Esophagus muscularis mucosa (tissue), 4 donors: ENCODE measurements around the gene ZNF385D. TPM values are rescaled to one million over a fixed set of nuclear protein-coding genes. Genes with fewer than 3 reads are reported as not detected.

Experiments used
- DNase-seq: peaks from one replicate; pipeline ENCODE4 v3.0.0-alpha.2; 2017; ENCODE audit errors: extremely low spot score
- H3K27ac ChIP-seq, 4 donors: fragments of 200-600 bp; sonication (generic); replicated peaks in 1 of 4; 1 replicate in 3 of 4; 2 replicates in 1 of 4; pipeline ENCODE4 v1.5.1; 2016 to 2019; ENCODE audit warnings: mild to moderate bottlenecking in 1 of 4
- H3K27me3 ChIP-seq, 4 donors: fragments of 200-600 bp; sonication (generic); one replicate each; pipeline versions ENCODE4 v1.5.1 to v1.6.0; 2016 to 2019
- H3K36me3 ChIP-seq, 4 donors: fragments of 200-600 bp; sonication (generic); one replicate each; pipeline ENCODE4 v1.5.1; 2016 to 2019
- H3K4me1 ChIP-seq, 4 donors: fragments of 200-600 bp; sonication (generic); one replicate each; pipeline ENCODE4 v1.5.1; 2016 to 2019
- H3K4me3 ChIP-seq, 4 donors: fragments of 200-600 bp; sonication (generic); 1 replicate in 2 of 4; 2 replicates in 2 of 4; pipeline ENCODE4 v1.5.1; 2016 to 2019; ENCODE audit warnings: mild to moderate bottlenecking in 4 of 4, moderate library complexity in 1 of 4
- H3K9me3 ChIP-seq, 4 donors: fragments of 200-600 bp; sonication (generic); 1 replicate in 3 of 4; 2 replicates in 1 of 4; pipeline ENCODE4 v1.5.1; 2016 to 2019
- EP300 ChIP-seq: sonication (generic); formaldehyde crosslinking; IDR thresholded peaks from one replicate; pipeline ENCODE4 v1.6.1; 2017; ENCODE audit warnings: antibody characterized with exemption
- POLR2A ChIP-seq: fragments of 450-650 bp; IDR thresholded peaks from one replicate; pipeline ENCODE4 v1.6.1; 2017; ENCODE audit warnings: antibody characterized with exemption, moderate library complexity, mild to moderate bottlenecking, low read depth
- POLR2AphosphoS5 ChIP-seq, 2 donors: sonication (generic); formaldehyde crosslinking; IDR thresholded peaks; one replicate each; pipeline ENCODE4 v1.6.1; 2017; ENCODE audit warnings: antibody characterized with exemption in 2 of 2
- WGBS: methylation state at CpG from one replicate; pipeline ENCODE4 v1.1.5; 2018; 5-methylcytosine and 5-hydroxymethylcytosine counted together
- intact Hi-C: fragments of 100-400 bp; cut with DNase I; formaldehyde crosslinking; loops from one replicate; pipeline ENCODE4 v1.15.1; 2023
- total RNA-seq, 4 donors: library from RNA; depleted of rRNA; stranded (reverse); fragments of >200 nt; gene quantifications; one replicate each; pipeline versions ENCODE4 v1.1.0 to v1.2.1, GENCODE V29; 2016
- TF ChIP-seq, protein P1 (sequence below), 3 experiments: fragments of 200-600 bp in 2 of 3; fragments of 450-650 bp in 1 of 3; sonication (generic) in 2 of 3; IDR thresholded peaks; one replicate each; pipeline ENCODE4 v1.5.1; 2017 to 2019; ENCODE audit warnings: antibody characterized with exemption in 3 of 3, mild to moderate bottlenecking in 2 of 3, moderate library complexity in 1 of 3

ZNF385D gene
- total RNA-seq, 4 donors from 2014 or later = 7.7 to 11.2 (median 8.2) TPM

DNA sequence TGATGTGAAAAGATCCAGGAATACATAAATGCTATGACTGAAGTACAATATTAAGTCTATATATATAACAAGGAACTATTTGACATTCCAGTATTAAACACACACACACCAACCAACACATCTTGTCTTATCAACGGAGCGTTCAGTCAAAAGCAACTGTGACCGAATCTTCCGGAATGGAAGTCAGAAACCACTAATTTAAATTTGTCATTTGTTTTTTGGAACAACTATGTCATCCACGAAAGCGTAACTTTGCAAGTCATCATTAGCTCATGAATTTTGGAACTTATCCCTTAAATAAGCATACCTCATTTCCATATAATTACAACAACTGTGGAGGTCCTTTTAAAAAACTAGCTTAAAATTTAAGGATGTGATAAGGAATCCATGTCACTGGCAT is 5.0 kb downstream of the ZNF385D start:
- Histone ChIP-seq H3K36me3 (no peaks in the 10 kb centered on the region), H3K4me1 (peaks cover 19 to 68% (median 56%) of the 10 kb centered on the region in 4 donors), H3K4me3 (peak overlapping the region in 3 of 4 donors; percentile 65 to 73 (median 66)), H3K27ac (peak overlapping the region; percentile 47 to 85 (median 64)), H3K9me3 (no peaks in the 10 kb centered on the region), H3K27me3 (no peaks in the 10 kb centered on the region)
- intact Hi-C loops = loop anchor here (10.0 kb wide), 1 partner anchor 1411 kb away; no protein-coding TSS in a partner anchor
- 51% methylated on average over 6 of the region's 6 CpGs for WGBS
- DNase-seq = no peak
- TF ChIP-seq POLR2A = no peak
- no peak for TF ChIP-seq EP300
- TF ChIP-seq POLR2AphosphoS5 (IDR thresholded peaks at IDR 0.05) = no peak
- TF ChIP-seq, protein P1, sequence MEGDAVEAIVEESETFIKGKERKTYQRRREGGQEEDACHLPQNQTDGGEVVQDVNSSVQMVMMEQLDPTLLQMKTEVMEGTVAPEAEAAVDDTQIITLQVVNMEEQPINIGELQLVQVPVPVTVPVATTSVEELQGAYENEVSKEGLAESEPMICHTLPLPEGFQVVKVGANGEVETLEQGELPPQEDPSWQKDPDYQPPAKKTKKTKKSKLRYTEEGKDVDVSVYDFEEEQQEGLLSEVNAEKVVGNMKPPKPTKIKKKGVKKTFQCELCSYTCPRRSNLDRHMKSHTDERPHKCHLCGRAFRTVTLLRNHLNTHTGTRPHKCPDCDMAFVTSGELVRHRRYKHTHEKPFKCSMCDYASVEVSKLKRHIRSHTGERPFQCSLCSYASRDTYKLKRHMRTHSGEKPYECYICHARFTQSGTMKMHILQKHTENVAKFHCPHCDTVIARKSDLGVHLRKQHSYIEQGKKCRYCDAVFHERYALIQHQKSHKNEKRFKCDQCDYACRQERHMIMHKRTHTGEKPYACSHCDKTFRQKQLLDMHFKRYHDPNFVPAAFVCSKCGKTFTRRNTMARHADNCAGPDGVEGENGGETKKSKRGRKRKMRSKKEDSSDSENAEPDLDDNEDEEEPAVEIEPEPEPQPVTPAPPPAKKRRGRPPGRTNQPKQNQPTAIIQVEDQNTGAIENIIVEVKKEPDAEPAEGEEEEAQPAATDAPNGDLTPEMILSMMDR (IDR thresholded peaks at IDR 0.05) = no peak

GRCh38 chr3:21744793-21745192 is 6.2 kb downstream of the ZNF385D start:
- intact Hi-C loops = loop anchor here (10.0 kb wide), 1 partner anchor 1410 kb away; no protein-coding TSS in a partner anchor
- no peaks in the 10 kb centered on the region for H3K36me3 ChIP-seq

GRCh38 chr3:21738935-21739702 is 11.9 kb downstream of the ZNF385D start:
- Histone ChIP-seq H3K36me3 (no peaks in the 10 kb centered on the region), H3K4me3 (no peak overlapping the region), H3K9me3 (no peaks in the 10 kb centered on the region), H3K27ac (no peak overlapping the region), H3K27me3 (no peaks in the 10 kb centered on the region), H3K4me1 (peaks cover 1 to 9% (median 9%) of the 10 kb centered on the region in 4 donors)
- 76% methylated on average over 14 of the region's 15 CpGs for WGBS
- intact Hi-C loops = no loop called here
- no peak for DNase-seq
- TF ChIP-seq POLR2A = no peak

More at GRCh38 chr3:21744793-21745192, 6.2 kb downstream of the ZNF385D start:
- WGBS = 57% methylated on average over 2 of the region's 2 CpGs
- H3K27me3 ChIP-seq = no peaks in the 10 kb centered on the region
- H3K27ac ChIP-seq = peak overlapping the region in 1 of 4 donors; percentile 62
- peaks cover 16 to 64% (median 50%) of the 10 kb centered on the region in 4 donors for H3K4me1 ChIP-seq
- H3K4me3 ChIP-seq = no peak overlapping the region
- TF ChIP-seq EP300 (no peak), POLR2AphosphoS5 (IDR thresholded peaks at IDR 0.05) (no peak), POLR2A (no peak)
- TF ChIP-seq, protein P1 (IDR thresholded peaks at IDR 0.05) = no peak
- no peaks in the 10 kb centered on the region for H3K9me3 ChIP-seq
- no peak for DNase-seq

GRCh38 chr3:21738283-21738682 is 12.7 kb downstream of the ZNF385D start:
- Histone ChIP-seq H3K36me3 (no peaks in the 10 kb centered on the region), H3K4me1 (peaks cover 0 to 9% (median 8%) of the 10 kb centered on the region in 4 donors), H3K27me3 (no peaks in the 10 kb centered on the region), H3K4me3 (no peak overlapping the region), H3K27ac (no peak overlapping the region), H3K9me3 (no peaks in the 10 kb centered on the region)
- no peak for TF ChIP-seq EP300
- no peak for TF ChIP-seq POLR2AphosphoS5 (IDR thresholded peaks at IDR 0.05)
- no peak for TF ChIP-seq POLR2A
- TF ChIP-seq, protein P1 (IDR thresholded peaks at IDR 0.05) = no peak
- DNase-seq = no peak
- 86% methylated on average over 1 of the region's 1 CpG for WGBS
- intact Hi-C loops = no loop called here

GRCh38 chr3:21734746-21735145 is 16.3 kb downstream of the ZNF385D start:
- H3K4me3 ChIP-seq = no peak overlapping the region
- no peak overlapping the region for H3K27ac ChIP-seq
- DNase-seq = no peak
- 83% methylated on average over 3 of the region's 3 CpGs for WGBS
- H3K36me3 ChIP-seq = no peaks in the 10 kb centered on the region
- intact Hi-C loops = no loop called here
- H3K4me1 ChIP-seq = peaks cover 0 to 16% (median 6%) of the 10 kb centered on the region in 4 donors
- no peaks in the 10 kb centered on the region for H3K27me3 ChIP-seq
- H3K9me3 ChIP-seq = no peaks in the 10 kb centered on the region
- no peak for TF ChIP-seq EP300
- no peak for TF ChIP-seq POLR2AphosphoS5 (IDR thresholded peaks at IDR 0.05)
- no peak for TF ChIP-seq POLR2A
- TF ChIP-seq, protein P1 (IDR thresholded peaks at IDR 0.05) = no peak
